BJ (cell line): ENCODE data around the gene ADD3. TPM values are rescaled to one million over a fixed set of nuclear protein-coding genes. Genes with fewer than 3 reads are reported as not detected.

Experiments
- CTCF ChIA-PET: fragments of 350-600 bp; formaldehyde crosslinking; extraction: SDS; loops from one replicate; lab custom pipeline; 2021; ENCODE audit warnings: antibody characterized with exemption, inconsistent platforms; lab: Yijun Ruan, JAX
- POLR2A ChIA-PET: fragments of 300-600 bp; sonication (Branson Sonifier 250); formaldehyde crosslinking; extraction: SDS; loops from one replicate; lab custom pipeline; 2021; ENCODE audit warnings: antibody characterized with exemption; lab: Charles Lee
- DNase-seq: peaks from one replicate; pipeline ENCODE4 v3.0.0-alpha.2; 2011; ENCODE audit warnings: low read depth
- H3K27me3 ChIP-seq: 2 replicates; pipeline ENCODE4 v1.6.0; 2011; ENCODE audit warnings: low read length; ENCODE audit not compliant: control insufficient read depth, insufficient read depth
- H3K36me3 ChIP-seq: 2 replicates; pipeline ENCODE4 v1.5.1; 2011; ENCODE audit warnings: low read length; ENCODE audit not compliant: control insufficient read depth, insufficient read depth
- H3K4me3 ChIP-seq: 2 replicates; pipeline ENCODE4 v1.5.1; 2011; ENCODE audit warnings: low read depth, mild to moderate bottlenecking, control low read depth, low read length
- polyA plus RNA-seq: library from polyadenylated mRNA; depleted of rRNA; stranded (reverse); fragments of >200 nt; gene quantifications from 2 replicates; pipeline ENCODE4 v1.2.3, GENCODE V29; 2011
- TF ChIP-seq, protein P1 (sequence below): IDR thresholded peaks from 2 replicates; pipeline ENCODE4 v1.5.1; 2011; ENCODE audit warnings: low read depth, mild to moderate bottlenecking, control low read depth, inconsistent platforms, low read length, moderate library complexity; ENCODE audit not compliant: insufficient read depth

Gene ADD3
- polyA plus RNA-seq, 1 experiment: 52.0 TPM

DNA sequence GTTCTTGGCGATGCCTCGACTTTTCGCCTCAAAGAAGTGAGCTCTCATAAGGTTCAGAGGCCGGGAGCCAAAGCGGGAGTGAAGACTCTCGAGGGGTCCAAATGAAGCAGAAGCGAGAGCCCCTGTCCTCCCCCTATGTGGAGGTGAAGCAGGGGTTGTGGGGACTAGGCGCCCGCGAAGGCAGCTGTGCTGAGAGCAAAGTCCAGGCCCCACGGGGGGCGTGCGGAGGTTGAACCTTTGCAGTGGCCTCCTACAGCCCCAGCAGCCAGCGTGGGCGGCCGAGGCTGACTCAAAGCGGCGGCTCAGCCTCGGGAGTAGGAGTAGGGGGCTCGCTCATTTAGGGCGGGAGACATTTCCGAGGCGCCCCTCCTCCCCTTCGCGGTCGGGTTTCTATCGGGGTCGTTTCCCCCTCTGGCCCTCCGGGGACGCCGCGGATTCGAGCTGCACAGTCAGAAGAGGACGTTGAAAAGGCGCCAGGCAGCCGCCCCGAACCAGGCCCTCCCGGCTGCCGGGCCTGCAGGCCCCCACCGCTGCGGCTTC, 553 bp upstream of the ADD3 start:
- H3K36me3 ChIP-seq: no peaks in the 10 kb centered on the region
- peak overlapping the region; percentile 97 for H3K4me3 ChIP-seq
- POLR2A ChIA-PET: interaction anchor here (0.7 to 1.1 kb wide), 2 partner anchors 20 to 48 kb away, joined by 4 read pairs; no protein-coding TSS in a partner anchor
- no peak for DNase-seq
- TF ChIP-seq, protein P1, sequence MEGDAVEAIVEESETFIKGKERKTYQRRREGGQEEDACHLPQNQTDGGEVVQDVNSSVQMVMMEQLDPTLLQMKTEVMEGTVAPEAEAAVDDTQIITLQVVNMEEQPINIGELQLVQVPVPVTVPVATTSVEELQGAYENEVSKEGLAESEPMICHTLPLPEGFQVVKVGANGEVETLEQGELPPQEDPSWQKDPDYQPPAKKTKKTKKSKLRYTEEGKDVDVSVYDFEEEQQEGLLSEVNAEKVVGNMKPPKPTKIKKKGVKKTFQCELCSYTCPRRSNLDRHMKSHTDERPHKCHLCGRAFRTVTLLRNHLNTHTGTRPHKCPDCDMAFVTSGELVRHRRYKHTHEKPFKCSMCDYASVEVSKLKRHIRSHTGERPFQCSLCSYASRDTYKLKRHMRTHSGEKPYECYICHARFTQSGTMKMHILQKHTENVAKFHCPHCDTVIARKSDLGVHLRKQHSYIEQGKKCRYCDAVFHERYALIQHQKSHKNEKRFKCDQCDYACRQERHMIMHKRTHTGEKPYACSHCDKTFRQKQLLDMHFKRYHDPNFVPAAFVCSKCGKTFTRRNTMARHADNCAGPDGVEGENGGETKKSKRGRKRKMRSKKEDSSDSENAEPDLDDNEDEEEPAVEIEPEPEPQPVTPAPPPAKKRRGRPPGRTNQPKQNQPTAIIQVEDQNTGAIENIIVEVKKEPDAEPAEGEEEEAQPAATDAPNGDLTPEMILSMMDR: no peak
- CTCF ChIA-PET: interaction anchor here (0.6 to 1.4 kb wide), 7 partner anchors 8 to 298 kb away, joined by 3 to 7 read pairs (median 3); no protein-coding TSS in a partner anchor
- no peaks in the 10 kb centered on the region for H3K27me3 ChIP-seq

DNA sequence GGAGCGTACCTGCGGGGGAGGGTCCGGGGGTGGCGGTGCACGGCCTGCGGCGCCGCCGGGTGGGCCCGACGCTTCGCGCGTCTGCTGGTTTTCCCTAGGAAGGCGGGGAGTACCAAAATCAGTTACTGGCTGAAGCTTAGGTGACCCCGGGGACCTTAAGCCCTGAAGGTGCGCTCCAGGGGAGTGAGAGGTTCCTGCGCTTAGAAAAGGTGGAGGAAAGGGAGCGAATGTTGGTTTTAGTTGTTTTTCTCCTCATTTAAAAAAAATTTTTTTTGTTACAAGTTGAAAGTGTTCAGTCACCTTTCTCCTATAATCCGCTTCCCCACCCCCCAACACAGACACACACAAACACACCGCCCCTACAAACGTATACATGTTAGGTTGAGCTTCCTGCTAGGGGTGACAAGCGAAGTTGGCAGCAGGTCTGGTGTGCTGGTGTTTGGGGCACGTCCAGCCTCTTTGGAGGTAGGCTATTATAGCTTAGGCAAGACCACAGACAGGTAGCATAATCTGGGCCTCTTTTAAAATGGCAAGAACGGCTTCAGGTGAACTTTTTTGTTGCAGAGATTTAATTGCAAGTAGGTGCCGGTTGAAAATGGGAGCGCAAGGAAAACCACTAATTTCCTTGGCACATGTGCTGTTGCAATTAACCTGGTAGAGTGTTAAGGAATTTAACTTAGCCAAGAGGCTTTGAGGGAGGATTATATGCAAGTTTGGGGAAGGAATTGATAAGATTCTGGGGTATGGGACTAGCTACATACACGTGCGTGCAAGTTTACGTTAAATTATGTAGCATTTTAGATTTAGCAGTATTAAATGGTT, 945 bp downstream of the ADD3 start:
- Histone ChIP-seq H3K4me3 (peak overlapping the region; percentile 97), H3K27me3 (no peaks in the 10 kb centered on the region), H3K36me3 (no peaks in the 10 kb centered on the region)
- ChIA-PET CTCF (interaction anchor here (0.7 to 1.0 kb wide), 2 partner anchors 44 to 124 kb away, joined by 3 read pairs; no protein-coding TSS in a partner anchor), POLR2A (no interaction called here)
- no peak for DNase-seq
- TF ChIP-seq, protein P1: no peak

DNA sequence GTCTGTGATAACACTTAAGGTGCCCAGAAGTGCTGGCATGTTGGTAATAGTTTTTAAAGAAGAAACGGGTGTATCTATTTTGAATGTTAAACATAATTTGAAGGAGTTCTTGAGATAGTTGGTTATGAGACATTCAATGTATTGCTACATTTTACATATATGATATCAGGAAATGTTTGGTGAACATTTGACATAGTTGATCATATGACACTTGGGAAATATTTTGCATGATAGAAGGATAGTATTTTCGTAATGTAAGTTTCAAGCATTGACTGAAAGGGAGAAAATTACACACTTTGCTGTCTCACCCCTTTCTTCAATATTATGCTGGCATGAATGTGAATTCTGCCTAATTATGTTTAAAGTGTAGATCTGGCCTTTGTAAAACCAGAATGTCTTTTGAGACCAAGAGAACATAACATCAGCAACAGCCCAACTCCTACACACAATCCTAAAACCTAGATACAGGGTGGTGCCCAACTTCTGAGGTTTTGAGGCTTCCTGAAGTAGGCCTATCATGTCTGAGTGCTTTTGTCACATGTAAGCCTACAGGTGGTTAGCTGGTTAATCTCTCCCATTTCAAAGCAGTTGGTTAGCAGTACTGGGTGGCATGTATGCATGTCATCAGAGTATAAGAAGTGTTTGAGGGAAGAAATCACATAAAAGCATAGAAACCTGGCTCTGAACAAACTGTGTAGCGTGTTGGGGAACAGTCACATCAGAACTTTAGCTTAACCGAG, 2.1 kb downstream of the ADD3 start:
- TF ChIP-seq, protein P1: no peak
- H3K4me3 ChIP-seq: peak overlapping the region; percentile 97
- DNase-seq: no peak
- no peaks in the 10 kb centered on the region for H3K36me3 ChIP-seq
- ChIA-PET POLR2A (no interaction called here), CTCF (interaction anchor here (1.0 kb wide), 1 partner anchor 43 kb away, joined by 3 read pairs; no protein-coding TSS in a partner anchor)
- no peaks in the 10 kb centered on the region for H3K27me3 ChIP-seq

DNA sequence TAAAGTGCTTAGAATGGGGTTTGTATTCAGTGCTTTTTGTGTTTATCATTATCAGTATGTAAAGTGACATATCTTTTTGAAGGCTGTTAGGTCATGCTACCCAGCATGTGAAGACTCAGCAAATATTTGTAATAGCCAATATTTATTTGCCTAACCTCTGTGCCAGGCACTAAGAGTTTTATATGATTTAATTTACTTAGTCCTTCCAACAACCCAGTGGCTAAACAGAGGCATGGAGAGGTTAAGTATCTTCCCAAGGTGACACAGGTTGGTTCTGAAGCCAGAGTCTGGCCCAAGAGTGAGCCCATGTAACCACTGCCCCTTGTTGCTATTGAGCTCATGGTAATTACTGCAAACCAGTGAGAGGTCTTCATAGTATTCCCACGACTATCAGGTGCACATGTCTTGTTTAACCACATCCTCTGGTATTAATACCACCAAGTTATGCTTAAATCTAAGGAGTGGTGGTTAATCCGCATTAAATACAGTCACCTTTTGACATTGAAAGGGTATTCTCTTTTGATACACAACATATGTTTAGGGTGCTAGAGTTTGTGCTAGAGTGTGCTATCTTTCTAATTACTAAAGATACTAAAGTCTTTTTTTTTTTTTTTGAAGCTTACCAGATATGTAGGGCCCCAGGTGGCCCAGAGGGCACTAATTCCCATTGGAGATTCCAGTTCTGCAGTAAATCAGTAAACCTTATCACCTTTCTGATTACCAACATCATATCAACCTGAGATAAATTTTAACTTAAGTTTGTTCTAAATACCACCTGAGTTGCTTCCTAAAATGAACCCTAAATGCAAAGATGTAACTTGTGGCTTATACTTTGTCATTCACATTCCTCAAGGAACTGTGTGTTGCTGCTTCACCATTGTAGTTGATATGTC, 2.9 kb downstream of the ADD3 start:
- POLR2A ChIA-PET: no interaction called here
- H3K36me3 ChIP-seq: no peaks in the 10 kb centered on the region
- DNase-seq: no peak
- TF ChIP-seq, protein P1: no peak
- CTCF ChIA-PET: interaction anchor here (1.5 kb wide), 1 partner anchor 126 kb away, joined by 9 read pairs; no protein-coding TSS in a partner anchor
- H3K27me3 ChIP-seq: no peaks in the 10 kb centered on the region
- no peak overlapping the region for H3K4me3 ChIP-seq
